ENCODE results near the gene MOSPD2.
A peak's percentile ranks its signal among the peaks of the same experiment; 100 is the strongest.

Gene MOSPD2

DNA sequence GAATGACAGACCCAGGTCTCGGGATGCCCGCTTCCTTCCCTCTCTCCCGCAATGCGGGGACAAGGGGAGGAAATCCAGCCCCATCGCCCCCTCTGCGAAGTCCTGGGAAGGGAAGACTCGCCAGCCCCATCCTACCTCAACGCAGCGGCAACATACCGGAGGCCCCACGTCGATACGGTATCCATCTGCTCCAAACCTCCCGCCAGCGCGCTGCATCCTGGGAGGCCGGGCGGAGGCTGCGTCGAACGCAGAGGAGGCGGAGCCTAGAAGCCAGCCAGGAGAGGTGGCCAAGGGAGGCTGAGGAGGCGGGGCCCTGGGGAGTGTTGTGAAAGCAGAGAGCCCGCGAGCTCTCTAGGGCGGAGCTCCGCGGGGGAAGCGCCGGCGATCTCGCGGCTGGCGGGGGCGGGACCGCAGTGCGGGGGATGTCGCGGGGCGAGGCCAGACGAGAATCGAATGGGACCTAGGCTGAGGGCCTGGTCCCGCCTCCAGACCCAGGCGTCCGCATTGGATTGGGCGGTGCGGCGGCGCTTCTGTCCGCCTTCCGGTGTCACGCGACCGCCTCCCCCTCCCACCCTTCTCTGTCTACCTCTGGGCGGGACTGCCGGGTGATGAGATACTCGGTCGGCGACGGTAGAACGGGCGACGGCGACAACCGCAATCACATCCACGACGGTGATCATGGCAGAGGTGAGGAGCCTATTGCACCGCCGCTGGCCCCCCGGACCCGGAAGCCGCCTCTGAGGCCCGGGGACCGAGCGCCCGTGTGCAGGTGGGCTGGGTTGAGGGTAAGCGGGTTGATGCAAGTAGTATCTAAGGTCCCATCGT, at the start of gene MOSPD2, which contains the start of gene FANCB:
Gene MOSPD2 (plus strand): TSS at position 571 of the 825 bp plus-strand sequence. CDS start 108 bp downstream, at position 679.
Gene FANCB (minus strand): TSS at position 219 of the 825 bp plus-strand sequence. CDS start 7,559 bp downstream, outside the sequence.
- peak; percentile 94 for DNase-seq

DNA sequence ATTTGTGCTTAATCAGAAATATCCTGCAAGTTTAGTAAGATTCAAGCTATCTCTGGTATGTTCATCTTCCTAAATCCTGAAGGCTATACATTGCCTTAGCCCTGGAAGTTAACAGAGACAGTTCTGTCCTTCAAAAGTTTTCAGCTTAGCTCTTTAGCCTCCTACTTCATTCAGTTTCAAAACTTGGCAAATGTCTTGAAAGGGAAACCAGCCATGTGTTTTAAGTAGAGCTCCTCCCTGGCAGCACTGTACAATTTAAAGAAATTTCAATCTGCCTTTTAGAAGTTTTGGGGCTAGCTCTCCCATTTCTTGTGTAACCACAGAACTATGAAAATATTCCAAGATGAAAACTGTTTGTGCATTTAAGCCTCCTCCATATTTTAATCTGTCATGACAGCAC, 47.4 kb upstream of the MOSPD2 start:
- no peak for DNase-seq

DNA sequence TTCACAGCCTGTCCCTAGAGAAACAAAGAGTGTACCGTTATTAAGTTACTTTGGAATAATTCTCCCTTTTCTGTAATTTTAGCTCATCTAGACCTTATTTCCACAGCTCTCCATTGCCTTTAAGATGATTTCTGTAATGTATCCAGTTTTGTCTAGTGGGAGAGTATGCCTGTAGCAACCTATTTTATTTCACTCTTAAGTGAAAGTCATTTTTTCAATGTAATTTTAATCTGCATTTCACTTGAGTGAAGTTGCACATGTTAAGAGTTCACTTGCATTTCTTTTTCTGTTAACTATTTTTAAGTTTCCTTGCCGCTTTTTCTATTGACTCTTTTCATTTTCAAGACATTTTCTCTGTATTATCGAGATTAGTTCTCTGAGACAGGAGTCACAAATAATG, 46.9 kb upstream of the MOSPD2 start:
- no peak for DNase-seq

DNA sequence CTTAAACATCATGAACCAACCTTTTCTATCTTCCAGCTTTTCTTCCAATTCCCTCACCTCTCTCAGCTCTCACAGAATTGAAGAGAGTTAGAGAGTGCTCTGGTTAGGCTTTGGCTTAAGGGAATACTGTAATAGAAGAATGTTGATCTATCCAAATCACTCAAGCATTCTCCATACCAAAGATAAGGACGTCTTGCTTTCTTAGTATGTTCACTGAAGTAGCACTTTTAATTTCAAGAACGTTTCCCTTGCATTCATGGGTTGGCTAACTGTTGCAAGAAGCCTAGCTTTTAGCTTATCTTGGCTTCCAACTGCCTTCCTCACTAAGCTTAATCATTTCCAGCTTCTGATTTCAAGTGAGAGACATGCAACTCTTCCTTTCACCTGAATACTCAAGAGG, 43.6 kb upstream of the MOSPD2 start:
- DNase-seq = no peak

DNA sequence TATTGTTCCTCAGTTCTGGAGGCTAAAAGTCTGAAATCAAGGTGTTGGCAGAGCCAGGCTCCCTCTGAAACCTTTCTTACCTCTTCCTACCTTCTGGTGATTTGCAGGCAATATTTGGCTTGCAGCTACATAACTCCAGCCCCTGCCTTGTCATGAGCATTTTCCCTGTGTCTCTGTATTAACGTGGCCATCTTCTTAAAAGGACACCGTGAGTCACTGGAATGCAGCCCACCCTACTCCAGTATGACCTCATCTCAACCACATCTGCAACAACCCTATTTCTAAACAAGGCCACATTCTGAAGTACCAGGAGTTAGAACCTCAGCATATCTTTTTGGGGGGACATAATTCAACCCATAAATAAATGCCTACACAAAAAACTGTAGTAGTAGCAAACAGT, 41.1 kb upstream of the MOSPD2 start:
- no peak for DNase-seq

DNA sequence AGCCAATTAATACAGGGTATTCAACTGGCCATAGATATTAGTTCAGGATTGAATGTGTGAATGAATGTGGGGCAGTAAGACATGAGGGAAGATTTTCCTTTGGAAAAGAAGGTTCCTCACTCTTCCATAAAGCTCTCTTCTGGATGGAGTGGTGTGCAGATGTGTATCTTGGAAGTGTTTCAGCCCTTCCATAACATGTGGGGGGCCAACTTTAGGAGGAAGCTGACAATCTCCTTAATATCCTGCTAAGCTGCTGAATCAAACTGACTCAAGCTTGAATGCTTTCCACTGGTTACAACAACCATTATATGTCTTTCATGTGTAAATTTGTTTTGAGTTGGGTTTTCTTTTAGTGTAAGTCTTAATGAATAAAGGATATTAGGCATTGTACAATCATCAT, 40.6 kb upstream of the MOSPD2 start:
- DNase-seq = no peak

- DNase-seq = no peak
These were observed 36.1 kb upstream of the MOSPD2 start for GRCh38 chrX:14837155-14837554.

DNA sequence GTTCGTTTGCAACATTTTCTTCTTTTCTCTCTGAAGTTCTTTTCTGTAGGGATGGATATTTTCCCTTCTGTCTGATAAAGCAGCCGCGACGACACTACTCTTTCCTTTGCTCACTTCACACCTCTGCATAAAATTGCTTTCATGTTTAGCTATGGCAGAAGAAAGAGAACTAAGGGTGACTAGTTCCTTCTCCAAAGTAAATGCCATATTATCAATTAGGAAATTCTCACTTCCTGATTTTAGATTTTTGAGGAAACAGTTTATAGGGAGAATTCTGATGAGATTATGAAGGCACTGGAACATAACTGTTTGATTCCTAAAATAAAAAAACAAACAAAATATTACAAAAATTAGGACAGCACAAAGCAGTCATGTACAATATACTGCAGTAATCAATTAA, 29.6 kb upstream of the MOSPD2 start:
- no peak for DNase-seq

GRCh38 chrX:14851526-14851925, 21.7 kb upstream of the MOSPD2 start:
- DNase-seq = no peak

DNA sequence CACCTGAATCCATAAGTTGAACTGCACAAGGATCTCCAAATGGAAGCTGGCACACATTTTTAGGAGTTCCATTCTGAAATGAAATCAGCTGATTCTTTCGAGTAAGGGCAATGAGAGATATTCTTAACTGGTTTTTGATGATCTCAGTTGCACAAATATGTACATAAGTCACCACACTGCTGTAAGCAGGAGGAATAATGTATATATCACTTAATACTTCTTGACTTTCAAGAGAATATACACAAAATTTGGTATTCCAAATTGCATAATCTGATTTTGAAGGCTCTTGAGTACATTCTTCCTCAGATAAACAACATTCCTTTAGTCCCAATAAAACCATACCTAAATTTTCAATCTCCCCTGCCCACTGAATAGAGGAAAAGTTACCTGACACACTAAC, 8.6 kb upstream of the MOSPD2 start:
- DNase-seq = no peak

DNA sequence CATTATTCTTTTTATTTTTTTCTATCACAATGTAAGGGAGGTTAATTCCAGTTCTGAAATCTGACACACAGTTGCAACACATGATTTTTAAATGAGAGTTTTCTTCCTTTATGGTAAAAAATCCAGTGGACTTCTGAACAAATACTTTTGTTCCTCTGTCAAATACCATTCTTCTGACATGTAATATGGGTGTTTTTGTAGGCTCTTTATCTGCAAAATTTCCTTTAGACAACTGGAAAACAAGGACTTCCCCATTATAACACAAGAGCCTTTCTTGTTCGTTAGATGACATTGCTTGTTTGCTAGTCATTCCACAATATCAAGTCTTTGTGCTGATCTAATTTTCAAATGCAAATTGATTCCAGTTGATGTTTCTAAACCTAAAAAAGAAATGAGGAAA, 8.0 kb upstream of the MOSPD2 start:
- no peak for DNase-seq

DNA sequence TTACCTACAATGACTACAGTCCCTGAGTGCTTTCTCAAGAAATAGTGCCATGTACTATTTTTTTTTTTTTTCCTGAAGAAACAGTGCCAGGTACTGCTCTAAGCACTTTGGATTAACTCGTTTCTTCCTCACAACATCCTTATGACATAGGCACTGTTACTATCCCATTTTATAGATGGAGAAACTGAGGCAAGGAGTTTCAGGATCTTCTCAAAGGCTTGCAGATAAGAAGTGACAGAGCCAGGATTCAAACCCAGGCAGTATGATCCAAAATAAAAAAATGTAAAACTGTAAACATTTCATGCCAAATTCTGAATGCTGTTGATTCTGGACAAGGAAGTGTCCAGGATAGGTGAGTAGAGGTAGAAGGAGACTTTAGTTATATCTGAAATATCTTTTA, 1.5 kb upstream of the MOSPD2 start:
- DNase-seq = no peak

DNA sequence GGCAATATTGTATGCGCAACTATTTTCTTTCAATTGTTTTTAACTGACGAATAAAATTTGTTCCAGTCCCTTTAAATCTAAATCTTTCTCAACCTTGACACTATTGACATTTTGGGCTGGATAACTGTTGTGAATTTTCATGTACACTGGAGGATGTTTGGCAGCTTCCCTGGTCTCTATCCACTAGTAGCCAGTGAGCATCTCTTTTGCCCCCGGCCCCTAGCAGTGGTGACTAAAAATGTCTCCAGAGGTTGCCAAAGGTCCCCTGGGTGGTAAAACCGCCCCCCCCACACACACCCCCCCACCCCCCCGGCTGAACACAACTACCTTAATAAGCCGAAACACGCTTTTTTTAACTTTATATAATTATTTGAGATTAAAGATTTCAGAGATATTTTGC, 866 bp upstream of the MOSPD2 start:
- peak; percentile 3 for DNase-seq

- DNase-seq = no peak
These were observed 442 bp downstream of the MOSPD2 start for GRCh38 chrX:14873676-14874049.

DNA sequence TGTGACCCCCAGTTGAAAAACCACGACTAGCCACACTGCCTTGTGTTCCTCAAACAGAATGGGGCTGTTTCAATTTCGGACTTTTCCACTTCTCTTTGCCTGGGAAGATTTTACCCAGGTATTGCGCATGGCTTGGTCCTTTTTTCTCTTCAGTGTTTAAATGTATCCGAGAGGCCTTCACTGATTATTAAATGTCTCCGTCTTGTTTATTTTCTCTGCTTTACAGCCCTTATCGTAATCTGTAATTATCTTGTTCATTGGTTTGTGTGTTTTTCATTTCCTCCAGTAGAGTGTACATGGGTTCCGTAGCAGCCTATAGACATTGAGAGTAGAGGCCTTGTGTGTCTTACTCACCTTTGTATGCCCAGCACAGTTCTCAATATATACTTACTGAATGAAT, 2.4 kb downstream of the MOSPD2 start:
- DNase-seq = no peak

DNA sequence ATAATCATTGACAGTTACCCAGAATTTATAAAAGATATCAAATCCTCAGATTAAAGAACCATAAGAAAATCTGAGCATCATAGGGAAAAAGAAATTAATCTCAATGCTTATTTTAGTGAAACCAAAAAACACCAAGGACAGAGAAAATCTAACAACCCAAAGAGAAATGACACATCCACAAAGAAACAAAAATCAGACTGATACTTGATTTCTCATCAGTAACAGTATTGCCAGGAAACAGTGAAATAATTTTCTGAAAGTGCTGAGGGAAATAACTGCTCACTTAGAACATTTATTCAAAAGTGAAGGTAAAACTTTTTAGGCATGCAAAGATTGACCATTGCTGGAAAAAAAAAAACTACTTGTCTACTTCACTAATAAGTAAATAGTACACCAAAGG, 10.6 kb downstream of the MOSPD2 start:
- no peak for DNase-seq

- DNase-seq = no peak
These were observed 11.5 kb downstream of the MOSPD2 start for GRCh38 chrX:14884714-14885113.

DNA sequence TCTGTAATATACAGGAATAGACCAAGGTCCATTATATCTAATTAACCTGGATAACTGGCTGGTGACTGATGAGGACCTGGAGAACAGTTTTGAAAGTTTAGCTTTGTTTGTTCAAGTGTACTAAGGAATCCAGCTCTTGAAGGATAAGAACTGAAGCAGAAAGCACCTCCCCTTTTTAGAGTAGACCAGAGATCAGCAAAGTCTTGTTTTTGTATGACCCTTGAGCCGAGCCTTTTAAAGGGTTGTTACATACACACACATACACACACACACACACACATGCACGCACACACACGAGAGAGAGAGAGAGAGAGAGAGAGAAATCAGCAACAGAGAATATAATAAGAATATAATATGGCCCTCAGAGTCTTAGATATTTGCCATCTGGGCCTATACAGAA, 13.0 kb downstream of the MOSPD2 start:
- no peak for DNase-seq

DNA sequence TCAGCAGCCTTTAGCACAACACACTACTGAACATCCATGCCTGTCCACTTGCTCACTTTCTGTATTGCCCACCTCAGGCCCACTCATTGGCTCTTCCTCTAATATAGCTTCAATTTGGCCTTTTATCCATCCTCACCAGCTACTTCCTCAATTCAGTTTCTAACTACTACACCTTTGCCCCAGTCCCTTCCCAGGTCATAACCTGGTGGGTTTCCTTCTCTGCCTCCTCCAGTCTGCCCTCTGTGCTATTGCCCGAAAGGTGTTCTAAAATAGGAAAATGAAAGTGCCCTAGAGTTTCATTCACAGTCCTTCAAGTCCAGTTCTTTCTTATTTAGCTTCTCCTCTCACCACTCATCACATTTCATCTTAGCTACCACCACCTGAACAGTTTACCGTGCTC, 23.1 kb downstream of the MOSPD2 start:
- DNase-seq = no peak

GRCh38 chrX:14897042-14897441, 23.8 kb downstream of the MOSPD2 start:
- DNase-seq = no peak

- DNase-seq = peak; percentile 36
These were observed 26.4 kb downstream of the MOSPD2 start for GRCh38 chrX:14899607-14900006.

DNA sequence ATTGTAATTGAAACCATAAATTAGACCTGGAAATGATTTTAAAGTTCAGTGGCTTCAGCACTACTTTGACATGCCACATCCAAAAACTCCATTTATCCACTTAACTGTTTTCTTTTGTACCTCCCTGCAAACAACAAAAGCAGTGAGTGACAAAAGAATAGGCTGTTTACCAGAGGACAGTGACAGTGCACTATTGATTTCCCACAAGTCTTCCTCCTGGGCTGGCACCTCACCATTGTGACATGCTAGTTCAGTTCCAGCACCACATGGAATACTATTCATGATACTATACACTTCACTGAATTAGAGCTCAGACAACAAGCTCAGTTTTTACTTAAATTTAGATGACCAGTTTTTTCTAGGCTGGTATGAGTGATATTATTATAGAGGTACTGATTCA, 29.3 kb downstream of the MOSPD2 start:
- DNase-seq = no peak

DNA sequence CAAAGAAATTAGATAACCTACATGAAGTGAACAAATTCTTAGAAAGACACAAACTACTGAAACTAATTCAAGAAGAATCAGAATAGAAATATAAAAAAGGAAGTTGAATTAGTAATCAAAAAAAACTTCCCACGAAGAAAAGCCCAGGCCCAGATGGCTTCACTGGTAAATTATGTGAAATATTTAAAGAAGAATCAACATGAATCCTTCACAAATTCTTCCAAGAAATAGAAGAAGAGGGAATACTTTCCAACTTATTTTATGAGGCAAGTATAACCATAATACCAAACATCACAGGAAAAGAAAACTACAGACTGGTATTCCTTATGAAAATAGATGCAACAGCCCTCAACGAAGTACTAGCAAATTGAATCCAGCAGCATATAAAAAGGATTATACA, 30.7 kb downstream of the MOSPD2 start:
- DNase-seq = no peak

DNA sequence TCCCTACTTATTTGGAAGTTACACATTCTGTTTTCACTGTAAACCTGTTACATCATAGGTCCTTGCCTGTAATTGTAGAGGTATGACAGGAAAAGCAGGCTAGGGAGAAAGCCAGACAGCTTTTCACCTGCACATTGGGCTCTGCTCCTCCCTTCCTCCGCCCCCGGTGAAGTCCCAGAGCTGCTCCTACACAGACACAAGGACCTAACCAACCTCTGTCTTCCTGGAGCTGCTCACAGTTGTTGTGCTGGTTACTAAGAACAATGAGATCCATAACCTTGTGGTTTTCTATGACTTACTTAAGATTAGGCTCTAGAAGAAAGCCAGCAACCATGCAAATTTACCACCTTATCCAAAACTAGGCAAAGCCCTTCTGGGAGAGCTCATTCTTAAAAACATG, 40.0 kb downstream of the MOSPD2 start:
- DNase-seq = no peak

DNA sequence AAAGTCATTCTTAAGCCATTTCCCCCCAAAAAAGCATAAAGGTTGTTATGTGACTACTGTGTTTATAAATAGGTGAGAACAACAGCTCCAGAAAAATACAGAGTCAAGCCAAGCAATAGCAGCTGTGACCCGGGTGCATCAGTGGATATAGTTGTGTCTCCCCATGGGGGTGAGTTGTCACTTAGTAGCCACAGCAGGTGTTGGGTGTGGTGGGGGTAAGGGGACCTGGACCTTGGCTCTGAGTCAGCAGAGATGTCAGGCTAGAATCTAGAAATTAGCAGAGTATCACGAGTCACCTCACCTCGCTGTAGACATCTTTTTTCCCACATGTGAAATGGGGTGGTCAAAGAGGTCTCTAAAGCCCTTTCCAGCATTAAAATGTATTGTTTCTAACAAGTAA, 42.4 kb downstream of the MOSPD2 start:
- DNase-seq = no peak

Data from DMS53 (cell line).